GM21390 (cell line): ENCODE data around the gene NKTR.

ENCODE experiments used
- ATAC-seq: cut with Tn5 transposase; IDR thresholded peaks from one replicate; pipeline ENCODE4 v1.9.1; 2021; ENCODE audit not compliant: unreplicated experiment

Gene NKTR

GRCh38 chr3:42675909-42676308, 75.4 kb downstream of the NKTR start:
- ATAC-seq = no peak

GRCh38 chr3:42678447-42678846, 78.0 kb downstream of the NKTR start:
- no peak for ATAC-seq

- ATAC-seq = no peak
Observed at GRCh38 chr3:42680271-42680670, 79.8 kb downstream of the NKTR start.

- ATAC-seq = no peak
Observed at GRCh38 chr3:42680806-42681205, 80.3 kb downstream of the NKTR start.

- ATAC-seq = no peak
Observed at GRCh38 chr3:42681361-42682038, 81.0 kb downstream of the NKTR start.

GRCh38 chr3:42682301-42683070, 82.0 kb downstream of the NKTR start:
- no peak for ATAC-seq

- ATAC-seq = no peak
Observed at GRCh38 chr3:42683875-42684598, 83.6 kb downstream of the NKTR start.

GRCh38 chr3:42684632-42685362, 84.3 kb downstream of the NKTR start:
- no peak for ATAC-seq

GRCh38 chr3:42685363-42685881, 84.9 kb downstream of the NKTR start, which contains the start of gene KLHL40:
Gene KLHL40, plus strand, starts transcription at chr3:42685537. Its CDS starts 82 bp downstream, at chr3:42685619.
- ATAC-seq = no peak

- ATAC-seq = no peak
Observed at GRCh38 chr3:42685891-42686820, 85.7 kb downstream of the NKTR start.

- no peak for ATAC-seq
Observed at GRCh38 chr3:42686832-42687650, 86.6 kb downstream of the NKTR start.

GRCh38 chr3:42688016-42688415, 87.5 kb downstream of the NKTR start:
- no peak for ATAC-seq

GRCh38 chr3:42688487-42689420, 88.3 kb downstream of the NKTR start:
- no peak for ATAC-seq

- ATAC-seq = no peak
Observed at GRCh38 chr3:42689421-42690014, 89.0 kb downstream of the NKTR start.

- no peak for ATAC-seq
Observed at GRCh38 chr3:42690191-42690590, 89.7 kb downstream of the NKTR start.

GRCh38 chr3:42690766-42691680, 90.5 kb downstream of the NKTR start:
- ATAC-seq = no peak
